Urinary bladder (tissue), 4 donors: ENCODE results near the gene LILRA2. TPM values are rescaled to one million over a fixed set of nuclear protein-coding genes. Genes with fewer than 3 reads are reported as not detected.
"Not testable (repeated sequence)": the region's sequence is repeated elsewhere in the genome, so short reads cannot be mapped to it uniquely, and the experiment has no call there.

Source experiments
- DNase-seq: peaks from one replicate; pipeline ENCODE4 v3.0.0-alpha.2; 2015; ENCODE audit errors: extremely low spot score
- H3K27ac ChIP-seq: one replicate; pipeline ENCODE4 v1.5.1; 2013; ENCODE audit warnings: low read depth, mild to moderate bottlenecking, moderate library complexity
- H3K36me3 ChIP-seq: one replicate; pipeline ENCODE4 v1.6.1; 2013; ENCODE audit warnings: mild to moderate bottlenecking, moderate library complexity; ENCODE audit not compliant: insufficient read depth
- H3K4me1 ChIP-seq: one replicate; pipeline ENCODE4 v1.6.1; 2013; ENCODE audit warnings: mild to moderate bottlenecking, moderate library complexity; ENCODE audit not compliant: insufficient read depth
- H3K4me3 ChIP-seq: one replicate; pipeline ENCODE4 v1.5.1; 2013; ENCODE audit warnings: low read depth, low read length
- WGBS: extraction: QIAGEN DNeasy Blood & Tissue Kit; methylation state at CpG from one replicate; pipeline ENCODE4 v1.1.7; 2013; 5-methylcytosine and 5-hydroxymethylcytosine counted together
- polyA plus RNA-seq: library from polyadenylated mRNA; stranded (reverse); fragments of 200-250 nt; gene quantifications from one replicate; pipeline ENCODE4 v1.2.3, GENCODE V29; 2013
- small RNA-seq: library from RNA; depleted of rRNA; stranded (forward); fragments of <200 nt; gene quantifications from one replicate; pipeline ENCODE3, GENCODE V24; 2014
- total RNA-seq: library from RNA; depleted of rRNA; stranded (reverse); fragments of >200 nt; gene quantifications from one replicate; pipeline ENCODE4 v1.2.3, GENCODE V29; 2014
- donor health status: healthy with polysubstance abuse.
- donor health status: healthy.

LILRA2 gene
- total and polyA plus RNA-seq, 2 donors: 0.95 to 1.9 TPM

- 49% methylated on average over 6 of the region's 6 CpGs for WGBS
- no peak for DNase-seq
- no peaks in the 10 kb centered on the region for H3K36me3 ChIP-seq
- H3K4me1 ChIP-seq: no peaks in the 10 kb centered on the region
- no peak overlapping the region for H3K4me3 ChIP-seq
- H3K27ac ChIP-seq: no peak overlapping the region
Measured at GRCh38 chr19:54630782-54631181, 57.2 kb downstream of the LILRA2 start.

GRCh38 chr19:54631489-54632337 is 58.1 kb downstream of the LILRA2 start:
- not testable (repeated sequence) for H3K36me3 ChIP-seq, H3K4me1 ChIP-seq, H3K27ac ChIP-seq, H3K4me3 ChIP-seq, DNase-seq
- 77% methylated on average over 23 of the region's 23 CpGs for WGBS

GRCh38 chr19:54632517-54632916 is 58.9 kb downstream of the LILRA2 start:
- H3K4me3 ChIP-seq, DNase-seq, H3K27ac ChIP-seq, H3K36me3 ChIP-seq, H3K4me1 ChIP-seq: not testable (repeated sequence)
- WGBS: 80% methylated on average over 16 of the region's 16 CpGs

- Histone ChIP-seq H3K36me3 (no peaks in the 10 kb centered on the region), H3K4me1 (no peaks in the 10 kb centered on the region), H3K4me3 (no peak overlapping the region), H3K27ac (no peak overlapping the region)
- WGBS: 67% methylated on average over 7 of the region's 7 CpGs
- DNase-seq: no peak
Measured at GRCh38 chr19:54633401-54633800, 59.8 kb downstream of the LILRA2 start.

- H3K4me1 ChIP-seq, DNase-seq, H3K36me3 ChIP-seq, H3K4me3 ChIP-seq, H3K27ac ChIP-seq: not testable (repeated sequence)
- 14% methylated on average over 12 of the region's 12 CpGs for WGBS
Measured at GRCh38 chr19:54636081-54636480, 62.5 kb downstream of the LILRA2 start.

- no peak for DNase-seq
- 91% methylated on average over 18 of the region's 18 CpGs for WGBS
- no peaks in the 10 kb centered on the region for H3K36me3 ChIP-seq
- no peaks in the 10 kb centered on the region for H3K4me1 ChIP-seq
- H3K27ac ChIP-seq: no peak overlapping the region
- no peak overlapping the region for H3K4me3 ChIP-seq
Measured at GRCh38 chr19:54638683-54639082, 65.1 kb downstream of the LILRA2 start.

Small RNA genes within 50 kb of the gene (small RNA-seq; reads per million reads assigned to genes)
- not detected for gene AC245036.2

Other genes with a start within 250 kb of the LILRA2 start
- gene LILRA4, start 234.6 kb upstream of the LILRA2 start, total RNA-seq: not detected
- gene LILRA4, start 234.6 kb upstream of the LILRA2 start, polyA plus RNA-seq: not detected
- 11.8 TPM for gene LAIR1, start 208.9 kb upstream of the LILRA2 start, total RNA-seq
- 21.3 TPM for gene LAIR1, start 208.9 kb upstream of the LILRA2 start, polyA plus RNA-seq
- gene TTYH1, start 158.3 kb upstream of the LILRA2 start, total RNA-seq: 3.6 TPM
- 3.7 TPM for gene TTYH1, start 158.3 kb upstream of the LILRA2 start, polyA plus RNA-seq
- 49.7 TPM for gene LENG8, start 124.6 kb upstream of the LILRA2 start, total RNA-seq
- gene LENG8, start 124.6 kb upstream of the LILRA2 start, polyA plus RNA-seq: 121 TPM
- gene LENG9, start 110.0 kb upstream of the LILRA2 start, total RNA-seq: 3.3 TPM
- 6.2 TPM for gene LENG9, start 110.0 kb upstream of the LILRA2 start, polyA plus RNA-seq
- gene CDC42EP5, start 100.5 kb upstream of the LILRA2 start, total RNA-seq: 31.4 TPM
- gene CDC42EP5, start 100.5 kb upstream of the LILRA2 start, polyA plus RNA-seq: 42.4 TPM
- not detected for gene LAIR2, start 71.0 kb upstream of the LILRA2 start, total RNA-seq
- gene LAIR2, start 71.0 kb upstream of the LILRA2 start, polyA plus RNA-seq: not detected
- gene LILRA1, start 19.8 kb downstream of the LILRA2 start, total RNA-seq: 0.26 TPM
- 0.63 TPM for gene LILRA1, start 19.8 kb downstream of the LILRA2 start, polyA plus RNA-seq
- gene LILRB1, start 56.7 kb downstream of the LILRA2 start, total RNA-seq: 1.3 TPM
- gene LILRB1, start 56.7 kb downstream of the LILRA2 start, polyA plus RNA-seq: 1.7 TPM
- 1.1 TPM for gene LILRB4, start 89.2 kb downstream of the LILRA2 start, total RNA-seq
- 3.1 TPM for gene LILRB4, start 89.2 kb downstream of the LILRA2 start, polyA plus RNA-seq
- not detected for gene KIR3DL3, start 150.7 kb downstream of the LILRA2 start, total RNA-seq
- not detected for gene KIR3DL3, start 150.7 kb downstream of the LILRA2 start, polyA plus RNA-seq
- gene KIR2DL3, start 164.7 kb downstream of the LILRA2 start, total RNA-seq: not detected
- gene KIR2DL3, start 164.7 kb downstream of the LILRA2 start, polyA plus RNA-seq: not detected
- gene KIR2DL1, start 196.0 kb downstream of the LILRA2 start, total RNA-seq: not detected
- 0.06 TPM for gene KIR2DL1, start 196.0 kb downstream of the LILRA2 start, polyA plus RNA-seq
- not detected for gene KIR2DL4, start 229.8 kb downstream of the LILRA2 start, total RNA-seq
- gene KIR2DL4, start 229.8 kb downstream of the LILRA2 start, polyA plus RNA-seq: 0.19 TPM
- gene KIR3DL1, start 242.7 kb downstream of the LILRA2 start, total RNA-seq: not detected
- gene KIR3DL1, start 242.7 kb downstream of the LILRA2 start, polyA plus RNA-seq: not detected